Measurements from ENCODE around the gene PRIM1. TPM values are rescaled to one million over a fixed set of nuclear protein-coding genes. Genes with fewer than 3 reads are reported as not detected.

The PRIM1 gene
- polyA plus RNA-seq, 3 donors: 3.6 to 6.3 (median 5.6) TPM

GRCh38 chr12:56778756-56779155 lies 26.6 kb upstream of the PRIM1 start:
- intact Hi-C loops (cut with micrococcal nuclease): no loop called here
- Histone ChIP-seq H3K4me2 (replicated peaks; ENCODE audit: extremely low read depth, low read length, poor library complexity, severe bottlenecking) (no peak overlapping the region), H3K27me3 (ENCODE audit: control insufficient read depth in 2 of 2, insufficient read depth in 2 of 2, low read length in 2 of 2) (no peaks in the 10 kb centered on the region), H3K4me3 (replicated peaks in 1 of 3; ENCODE audit: low read depth in 2 of 3, low read length in 3 of 3) (no peak overlapping the region), H4K20me1 (ENCODE audit: insufficient read depth, low read length) (no peaks in the 10 kb centered on the region), H3K36me3 (replicated peaks in 1 of 2; ENCODE audit: control insufficient read depth in 1 of 2, insufficient read depth in 2 of 2, low read length in 2 of 2) (no peaks in the 10 kb centered on the region), H3K79me2 (ENCODE audit: insufficient read depth, low read length) (no peaks in the 10 kb centered on the region), H2AFZ (ENCODE audit: insufficient read depth, low read depth, low read length, poor library complexity, severe bottlenecking) (no peak overlapping the region), H3K9me3 (replicated peaks in 1 of 2; ENCODE audit: control insufficient read depth in 1 of 2, insufficient read depth in 1 of 2, low read length in 2 of 2) (no peaks in the 10 kb centered on the region), H3K27ac (ENCODE audit: low read depth in 1 of 2, low read length in 2 of 2) (no peak overlapping the region), H3K4me1 (ENCODE audit: control insufficient read depth in 1 of 2, insufficient read depth in 2 of 2, low read length in 2 of 2) (peaks cover 0 to 9% of the 10 kb centered on the region in 2 donors), H3K9ac (ENCODE audit: insufficient read depth, low read length, poor library complexity, severe bottlenecking) (no peak overlapping the region)
- 99% methylated on average over 11 of the region's 17 CpGs for WGBS (ENCODE audit: insufficient coverage)
- Mint-ChIP-seq H3K27ac (no peak overlapping the region), H3K4me3 (no peak overlapping the region), H3K9me3 (peaks cover 0 to 7% (median under 1%) of the 10 kb centered on the region in 7 donors), H3K4me1 (peaks cover 5% of the 10 kb centered on the region), H3K27me3 (ENCODE audit: low read depth in 3 of 3) (peaks cover 0 to 2% (median 0%) of the 10 kb centered on the region in 3 donors), H3K36me3 (no peaks in the 10 kb centered on the region)
- TF ChIP-seq CTCF (IDR thresholded peaks at IDR 0.05): no peak
- DNase-seq: no peak

- H3K4me2 ChIP-seq (replicated peaks; ENCODE audit: extremely low read depth, low read length, poor library complexity, severe bottlenecking): no peak overlapping the region
- Mint-ChIP-seq H3K27me3 (ENCODE audit: low read depth in 3 of 3) (peaks cover 0 to 4% (median 0%) of the 10 kb centered on the region in 3 donors), H3K4me3 (no peak overlapping the region), H3K4me1 (peaks cover 13% of the 10 kb centered on the region), H3K36me3 (no peaks in the 10 kb centered on the region), H3K27ac (no peak overlapping the region), H3K9me3 (peaks cover 0 to 6% (median 0%) of the 10 kb centered on the region in 7 donors)
- 100% methylated on average over 2 of the region's 3 CpGs for WGBS (ENCODE audit: insufficient coverage)
- no peaks in the 10 kb centered on the region for H3K27me3 ChIP-seq (ENCODE audit: control insufficient read depth in 2 of 2, insufficient read depth in 2 of 2, low read length in 2 of 2)
- TF ChIP-seq CTCF (IDR thresholded peaks at IDR 0.05): no peak
- H2AFZ ChIP-seq (ENCODE audit: insufficient read depth, low read depth, low read length, poor library complexity, severe bottlenecking): no peak overlapping the region
- peaks cover 7 to 15% of the 10 kb centered on the region in 2 donors for H3K4me1 ChIP-seq (ENCODE audit: control insufficient read depth in 1 of 2, insufficient read depth in 2 of 2, low read length in 2 of 2)
- no peaks in the 10 kb centered on the region for H3K36me3 ChIP-seq (replicated peaks in 1 of 2; ENCODE audit: control insufficient read depth in 1 of 2, insufficient read depth in 2 of 2, low read length in 2 of 2)
- no peak for DNase-seq
- H3K9ac ChIP-seq (ENCODE audit: insufficient read depth, low read length, poor library complexity, severe bottlenecking): no peak overlapping the region
- H3K27ac ChIP-seq (ENCODE audit: low read depth in 1 of 2, low read length in 2 of 2): no peak overlapping the region
- intact Hi-C loops (cut with micrococcal nuclease): no loop called here
- H3K9me3 ChIP-seq (replicated peaks in 1 of 2; ENCODE audit: control insufficient read depth in 1 of 2, insufficient read depth in 1 of 2, low read length in 2 of 2): no peaks in the 10 kb centered on the region
- no peaks in the 10 kb centered on the region for H3K79me2 ChIP-seq (ENCODE audit: insufficient read depth, low read length)
- no peak overlapping the region for H3K4me3 ChIP-seq (replicated peaks in 1 of 3; ENCODE audit: low read depth in 2 of 3, low read length in 3 of 3)
- no peaks in the 10 kb centered on the region for H4K20me1 ChIP-seq (ENCODE audit: insufficient read depth, low read length)
Measured at GRCh38 chr12:56776654-56777053, 24.5 kb upstream of the PRIM1 start.
